K562 (cell line): ENCODE measurements around the gene SCNN1A. TPM values are rescaled to one million over a fixed set of nuclear protein-coding genes. Genes with fewer than 3 reads are reported as not detected.

Experiments used
- ATAC-seq: fragments of 200-7000 bp; cut with Tn5 transposase; 3 replicates; pipeline ENCODE4 v1.9.1; 2020; ENCODE audit warnings: moderate library complexity
- BruUV-seq: library from RNA; stranded (reverse); fragments of 400-500 nt; replicated peaks from 2 replicates; lab custom pipeline; 2021; lab: Mats Ljungman, UMichigan
- CTCF ChIA-PET: fragments of 300-600 bp; formaldehyde crosslinking; extraction: SDS; loops from one replicate; lab custom pipeline; 2021; ENCODE audit warnings: low intra/inter-chr PET ratio; lab: Yijun Ruan, JAX
- POLR2A ChIA-PET: fragments of 300-600, 350-650 bp; sonication (Branson Sonifier 250); formaldehyde crosslinking; extraction: SDS; loops from one replicate; lab custom pipeline; 2021; ENCODE audit warnings: antibody characterized with exemption, inconsistent platforms; lab: Yijun Ruan, JAX
- DNase-seq, 4 experiments: peaks; one replicate each; pipeline versions ENCODE4 v3.0.0 to v3.0.0-alpha.2; 2011 to 2018; ENCODE audit warnings: low spot score in 3 of 4, mixed read lengths in 3 of 4; ENCODE audit errors: extremely low read depth in 1 of 4
- FAIRE-seq: peaks from 2 replicates; lab custom pipeline; 2011; peaks lifted over from hg19 to GRCh38; lab: Jason Lieb, UNC
- H2AFZ ChIP-seq: 2 replicates; pipeline ENCODE4 v1.6.0; 2011; ENCODE audit warnings: low read depth, low read length, control low read depth, inconsistent platforms
- H3K27ac ChIP-seq: fragments of 200-600 bp; 3 replicates; pipeline ENCODE4 v1.8.0; 2011; ENCODE audit warnings: low read depth, mild to moderate bottlenecking, control low read depth, inconsistent platforms, low read length, moderate library complexity, mixed read lengths; ENCODE audit errors: extremely low read depth
- H3K27me3 ChIP-seq, 2 experiments: fragments of 300-600 bp in 1 of 2; 2 replicates in 1 of 2; 3 replicates in 1 of 2; pipeline versions ENCODE4 v1.6.0 to v1.8.0; 2011; ENCODE audit warnings: inconsistent platforms in 2 of 2, low read length in 2 of 2, mild to moderate bottlenecking in 1 of 2, mixed read lengths in 1 of 2, moderate library complexity in 1 of 2; ENCODE audit not compliant: control insufficient read depth in 2 of 2, insufficient read depth in 2 of 2
- H3K36me3 ChIP-seq: fragments of 300-600 bp; 3 replicates; pipeline ENCODE4 v1.8.0; 2011; ENCODE audit warnings: mild to moderate bottlenecking, low read length, inconsistent platforms; ENCODE audit not compliant: control insufficient read depth, insufficient read depth
- H3K4me1 ChIP-seq, 2 experiments: fragments of 200-600 bp in 1 of 2; replicated peaks in 1 of 2; 2 replicates in 1 of 2; 3 replicates in 1 of 2; pipeline versions ENCODE4 v1.5.1 to v1.8.0; 2011; ENCODE audit warnings: inconsistent platforms in 2 of 2, low read length in 2 of 2, mild to moderate bottlenecking in 1 of 2, mixed read lengths in 1 of 2, moderate library complexity in 1 of 2; ENCODE audit not compliant: control insufficient read depth in 2 of 2, insufficient read depth in 2 of 2
- H3K4me2 ChIP-seq: 2 replicates; pipeline ENCODE4 v1.6.1; 2011; ENCODE audit warnings: low read length, control low read depth, inconsistent platforms, mixed read lengths; ENCODE audit not compliant: insufficient read depth
- H3K4me3 ChIP-seq: fragments of 200-600 bp; sonication (generic), shearing (Covaris generic); 2 replicates; pipeline ENCODE4 v1.5.1; 2016; ENCODE audit warnings: control low read depth, inconsistent platforms
- H3K79me2 ChIP-seq: fragments of 200-600 bp; 3 replicates; pipeline ENCODE4 v1.8.0; 2011; ENCODE audit warnings: low read length, inconsistent platforms; ENCODE audit not compliant: control insufficient read depth, insufficient read depth
- H3K9ac ChIP-seq, 2 experiments: 2 replicates each; pipeline versions ENCODE4 v1.6.0 to v1.6.1; 2011; ENCODE audit warnings: low read depth in 2 of 2, low read length in 2 of 2, control low read depth in 1 of 2, inconsistent platforms in 1 of 2, mild to moderate bottlenecking in 1 of 2, mixed read lengths in 1 of 2; ENCODE audit not compliant: insufficient read depth in 1 of 2
- H3K9me1 ChIP-seq: one replicate; pipeline ENCODE4 v1.6.0; 2011; ENCODE audit warnings: inconsistent platforms, mild to moderate bottlenecking, low read length, moderate library complexity; ENCODE audit not compliant: control insufficient read depth, insufficient read depth
- H3K9me3 ChIP-seq: replicated peaks from 2 replicates; pipeline ENCODE4 v1.5.1; 2011; ENCODE audit warnings: low read depth, low read length, inconsistent platforms; ENCODE audit not compliant: control insufficient read depth, insufficient read depth
- H4K20me1 ChIP-seq: replicated peaks from 2 replicates; pipeline ENCODE4 v1.6.1; 2011; ENCODE audit warnings: low read length, inconsistent platforms, mixed read lengths; ENCODE audit not compliant: control insufficient read depth, insufficient read depth
- POLR2G ChIP-seq: fragments of 200-400 bp; formaldehyde crosslinking; IDR thresholded peaks from 2 replicates; pipeline ENCODE4 v1.6.1; 2017; ENCODE audit warnings: low read depth, mild to moderate bottlenecking, antibody characterized with exemption, low read length, moderate library complexity
- PYGO2 ChIP-seq: fragments of 450-650 bp; IDR thresholded peaks from 2 replicates; pipeline ENCODE4 v1.6.1; 2016; ENCODE audit warnings: mild to moderate bottlenecking, missing genetic modification characterization, moderate library complexity, missing compliant biosample characterization
- RBFOX2 ChIP-seq: fragments of 200-400 bp; formaldehyde crosslinking; IDR thresholded peaks from 2 replicates; pipeline ENCODE4 v1.6.1; 2017; ENCODE audit warnings: low read depth, mild to moderate bottlenecking, low read length, moderate library complexity
- ZNF518B ChIP-seq: fragments of 250-450 bp; sonication (Bioruptor Pico); IDR thresholded peaks from 2 replicates; pipeline ENCODE4 v1.5.0; 2021; ENCODE audit warnings: mild to moderate bottlenecking, moderate library complexity
- WGBS: fragments of 100-300 bp; shearing (Covaris generic); methylation state at CpG from one replicate; pipeline ENCODE4 v1.1.6; 2016; ENCODE audit warnings: low coverage, mixed read lengths; ENCODE audit not compliant: insufficient coverage; ENCODE audit errors: missing lambda C conversion rate; 5-methylcytosine and 5-hydroxymethylcytosine counted together
- in situ Hi-C: fragments of 300-500 bp; cut with MboI; formaldehyde crosslinking; loops from 4 replicates; pipeline ENCODE4 v1.15.0; 2018; ENCODE audit warnings: inconsistent platforms, mixed read lengths
- intact Hi-C: fragments of 100-400 bp; cut with micrococcal nuclease; formaldehyde crosslinking; loops from 2 replicates; pipeline ENCODE4 v1.14.2; 2022
- polyA plus RNA-seq, 8 experiments: library from polyadenylated mRNA; depleted of rRNA in 4 of 8; stranded (reverse) in 5 of 8; unstranded in 3 of 8; fragments of >200 nt; fragmentation: Nextera tagmentation in 2 of 8; fragmentation: Illumina TruSeq in 1 of 8; extraction: Ambion mirVana in 2 of 8; extraction: Trizol in 1 of 8; gene quantifications; 2 replicates each; pipeline versions ENCODE4 v1.2.1 to v1.2.3, GENCODE V29; 2011 to 2014; ENCODE audit warnings: inconsistent platforms in 1 of 8, missing spikeins in 1 of 8
- total RNA-seq, 7 experiments: library from RNA; depleted of rRNA in 6 of 7; stranded (reverse); fragments of >200 nt in 6 of 7; fragmentation: Illumina TruSeq in 2 of 7; extraction: Trizol in 2 of 7; gene quantifications; 2 replicates each; pipeline versions ENCODE4 v1.2.1 to v1.2.3, GENCODE V29; 2011 to 2021; ENCODE audit warnings: low replicate concordance in 1 of 7
- TF ChIP-seq, protein P1 (sequence below): sonication (generic); formaldehyde crosslinking; IDR thresholded peaks from 2 replicates; pipeline ENCODE4 v1.8.1; 2023; ENCODE audit warnings: mild to moderate bottlenecking, missing genetic modification reagents

SCNN1A gene
- total and polyA plus RNA-seq, 9 of the 15 experiments (the other 6 are each of a cell fraction or from before 2014, with no cell fraction given), result 0.15 to 0.49 (median 0.32) TPM; not detected in 5

DNA sequence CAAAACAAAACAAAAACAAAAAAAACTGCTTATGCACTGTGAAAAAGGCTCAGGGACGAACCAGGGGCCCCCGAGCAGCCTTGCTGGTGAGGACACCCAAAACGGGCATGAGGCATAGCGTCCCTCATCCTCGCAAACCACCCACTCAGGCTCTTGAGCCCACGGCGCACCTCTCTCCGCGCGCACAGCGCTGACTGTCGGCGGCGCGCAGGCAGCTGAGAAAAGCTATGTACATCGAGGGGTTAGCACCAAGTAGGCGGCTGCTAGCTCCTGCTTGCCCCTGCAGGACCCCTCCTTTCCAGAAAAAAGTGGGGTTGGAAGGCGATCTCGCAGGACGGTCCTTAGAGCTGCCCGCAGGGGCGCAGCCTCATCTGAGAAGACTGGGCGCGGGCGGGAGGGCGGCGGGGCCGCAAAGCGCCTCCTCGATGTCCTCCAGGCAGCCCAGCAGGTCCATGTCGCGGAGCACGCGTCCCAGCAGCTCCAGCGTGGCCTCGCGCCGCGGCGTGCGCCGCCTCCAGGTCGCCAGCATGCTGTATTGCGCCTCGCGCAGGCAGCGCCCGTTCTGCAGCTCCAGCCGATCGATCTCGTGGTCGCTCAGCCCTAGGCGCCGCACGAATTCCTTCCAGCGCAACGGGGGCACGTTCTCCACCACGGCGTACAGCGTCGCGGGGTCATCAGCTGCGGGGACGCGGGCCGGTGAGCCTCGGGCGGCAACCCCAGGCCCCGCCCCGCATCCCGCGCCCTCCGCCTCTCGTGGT is 46.2 kb downstream of the SCNN1A start:
- 95% methylated on average over 23 of the region's 75 CpGs for WGBS
- Histone ChIP-seq H4K20me1 (no peaks in the 10 kb centered on the region), H3K9ac (no peak overlapping the region), H3K36me3 (peaks cover 53% of the 10 kb centered on the region; the same call in 2 of the 3 replicates), H3K79me2 (no peaks in the 10 kb centered on the region; the same call in 2 of the 3 replicates), H3K27me3 (no peaks in the 10 kb centered on the region), H2AFZ (no peak overlapping the region), H3K9me1 (no peaks in the 10 kb centered on the region), H3K4me2 (no peak overlapping the region), H3K4me3 (no peak overlapping the region), H3K9me3 (no peaks in the 10 kb centered on the region), H3K4me1 (peaks cover 5 to 10% of the 10 kb centered on the region in 2 experiments; a peak in 4 of 5 replicates), H3K27ac (no peak overlapping the region)
- POLR2A ChIA-PET, result interaction anchor here (0.7 to 1.0 kb wide), 3 partner anchors 11 to 43 kb away, joined by 3 to 4 read pairs (median 3); no protein-coding TSS in a partner anchor
- BruUV-seq, result no TSS peak
- intact Hi-C loops (loop anchor here (5.0 to 10.0 kb wide), 2 partner anchors 93 to 206 kb away; partner anchors contain the start of gene GAPDH), in situ Hi-C loops (no loop called here)
- no peak for DNase-seq
- no peak for ATAC-seq
- TF ChIP-seq ZNF518B, result no peak
- TF ChIP-seq, protein P1, sequence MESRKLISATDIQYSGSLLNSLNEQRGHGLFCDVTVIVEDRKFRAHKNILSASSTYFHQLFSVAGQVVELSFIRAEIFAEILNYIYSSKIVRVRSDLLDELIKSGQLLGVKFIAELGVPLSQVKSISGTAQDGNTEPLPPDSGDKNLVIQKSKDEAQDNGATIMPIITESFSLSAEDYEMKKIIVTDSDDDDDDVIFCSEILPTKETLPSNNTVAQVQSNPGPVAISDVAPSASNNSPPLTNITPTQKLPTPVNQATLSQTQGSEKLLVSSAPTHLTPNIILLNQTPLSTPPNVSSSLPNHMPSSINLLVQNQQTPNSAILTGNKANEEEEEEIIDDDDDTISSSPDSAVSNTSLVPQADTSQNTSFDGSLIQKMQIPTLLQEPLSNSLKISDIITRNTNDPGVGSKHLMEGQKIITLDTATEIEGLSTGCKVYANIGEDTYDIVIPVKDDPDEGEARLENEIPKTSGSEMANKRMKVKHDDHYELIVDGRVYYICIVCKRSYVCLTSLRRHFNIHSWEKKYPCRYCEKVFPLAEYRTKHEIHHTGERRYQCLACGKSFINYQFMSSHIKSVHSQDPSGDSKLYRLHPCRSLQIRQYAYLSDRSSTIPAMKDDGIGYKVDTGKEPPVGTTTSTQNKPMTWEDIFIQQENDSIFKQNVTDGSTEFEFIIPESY, result peak; percentile 94
- no peak for TF ChIP-seq PYGO2 (tag)
- TF ChIP-seq RBFOX2, result peak; percentile 48; the same call in 1 of the 2 replicates
- peak; percentile 58 for TF ChIP-seq POLR2G
- CTCF ChIA-PET, result interaction anchor here (0.6 kb wide), 1 partner anchor 211 kb away, joined by 3 read pairs; no protein-coding TSS in a partner anchor
- no peak for FAIRE-seq
